Epidermal melanocyte (primary cell): ENCODE data around the gene DDX41.
"Not testable (repeated sequence)": the region's sequence is repeated elsewhere in the genome, so short reads cannot be mapped to it uniquely, and the experiment has no call there.

Source experiments
- DNase-seq: peaks from one replicate; pipeline ENCODE4 v3.0.0; 2011; ENCODE audit warnings: low spot score; ENCODE audit not compliant: insufficient read length

DDX41 gene

GRCh38 chr5:177498013-177498787 is 18.6 kb downstream of the DDX41 start:
- DNase-seq: no peak

- peak; percentile 99 for DNase-seq
Observed at GRCh38 chr5:177497292-177498012, 19.3 kb downstream of the DDX41 start, which contains the start of gene PDLIM7. Gene PDLIM7, minus strand, starts transcription at chr5:177497604. Its CDS starts 1,092 bp downstream, at chr5:177496512.

GRCh38 chr5:177496727-177497291 is 20.0 kb downstream of the DDX41 start:
- peak; percentile 84 for DNase-seq

- no peak for DNase-seq
Observed at GRCh38 chr5:177496070-177496726, 20.6 kb downstream of the DDX41 start.

- DNase-seq: peak; percentile 74
Observed at GRCh38 chr5:177495243-177496060, 21.3 kb downstream of the DDX41 start.

GRCh38 chr5:177494346-177495195 is 22.2 kb downstream of the DDX41 start:
- no peak for DNase-seq

GRCh38 chr5:177493795-177494345 is 22.9 kb downstream of the DDX41 start:
- DNase-seq: no peak

- no peak for DNase-seq
Observed at GRCh38 chr5:177492841-177493240, 23.9 kb downstream of the DDX41 start.

- no peak for DNase-seq
Observed at GRCh38 chr5:177491983-177492746, 24.6 kb downstream of the DDX41 start.

GRCh38 chr5:177491429-177491945 is 25.3 kb downstream of the DDX41 start:
- no peak for DNase-seq

- no peak for DNase-seq
Observed at GRCh38 chr5:177490992-177491391, 25.8 kb downstream of the DDX41 start.

GRCh38 chr5:177490311-177490991 is 26.3 kb downstream of the DDX41 start:
- DNase-seq: no peak

GRCh38 chr5:177489119-177489716 is 27.5 kb downstream of the DDX41 start:
- DNase-seq: no peak

- DNase-seq: no peak
Observed at GRCh38 chr5:177487975-177488374, 28.8 kb downstream of the DDX41 start.

- no peak for DNase-seq
Observed at GRCh38 chr5:177487144-177487543, 29.6 kb downstream of the DDX41 start.

GRCh38 chr5:177486256-177486655 is 30.5 kb downstream of the DDX41 start:
- no peak for DNase-seq

- DNase-seq: not testable (repeated sequence)
Observed at GRCh38 chr5:177485753-177486152, 31.0 kb downstream of the DDX41 start.
